Fibroblast of mammary gland (primary cell): ENCODE results near the gene ARHGAP42.

Source experiments
- DNase-seq: peaks from one replicate; pipeline ENCODE4 v3.0.0-alpha.2; 2010; ENCODE audit warnings: low read depth
- H3K4me3 ChIP-seq: 2 replicates; pipeline ENCODE4 v1.5.1; 2011; ENCODE audit warnings: low read depth, mild to moderate bottlenecking, low read length, moderate library complexity; ENCODE audit not compliant: control insufficient read depth
- CTCF ChIP-seq: conservative IDR thresholded peaks from 2 replicates; pipeline ENCODE4 v1.5.1; 2011; ENCODE audit warnings: low read depth, low read length, inconsistent platforms; ENCODE audit not compliant: control insufficient read depth, insufficient read depth

ARHGAP42 gene

DNA sequence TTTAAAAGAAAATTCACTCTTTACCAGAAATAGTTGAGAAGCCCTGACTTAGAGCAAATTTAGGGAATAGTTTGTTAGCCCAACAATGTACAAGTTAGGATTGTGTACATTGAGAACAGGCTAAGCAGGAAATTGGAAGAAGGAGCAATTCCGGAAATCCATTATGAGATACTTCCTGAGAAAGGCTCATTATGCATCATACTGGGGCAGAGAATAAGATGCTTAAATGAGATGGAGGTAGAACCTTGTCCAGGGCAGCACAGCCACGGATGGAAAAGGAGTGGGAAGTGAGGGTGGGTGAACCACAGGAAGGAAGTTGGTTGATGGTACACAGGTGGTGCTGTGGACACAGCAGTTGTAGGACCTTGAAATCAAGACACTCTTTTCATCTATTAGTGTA, 262.4 kb downstream of the ARHGAP42 start:
- no peak overlapping the region for H3K4me3 ChIP-seq
- DNase-seq: no peak
- no peak for TF ChIP-seq CTCF

DNA sequence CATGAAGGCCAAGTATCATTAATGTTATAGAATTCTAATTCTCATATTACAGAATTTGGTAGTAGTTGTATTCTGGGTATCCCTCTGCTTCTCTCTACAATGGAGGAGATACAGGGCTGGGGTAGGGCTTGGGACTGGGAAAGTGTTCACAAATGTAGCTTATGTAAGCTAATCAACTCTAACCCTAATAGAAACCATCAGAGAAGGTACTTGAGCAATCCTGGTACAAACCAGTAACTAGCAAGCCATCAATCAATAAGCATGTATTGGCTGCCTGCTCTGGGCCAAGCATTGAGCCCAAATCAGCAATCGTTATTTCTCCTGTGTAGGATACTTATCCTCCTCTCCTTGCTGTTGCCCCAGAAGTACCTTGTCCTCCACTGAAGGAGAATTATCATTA, 268.2 kb downstream of the ARHGAP42 start:
- TF ChIP-seq CTCF: no peak
- DNase-seq: no peak
- H3K4me3 ChIP-seq: no peak overlapping the region

DNA sequence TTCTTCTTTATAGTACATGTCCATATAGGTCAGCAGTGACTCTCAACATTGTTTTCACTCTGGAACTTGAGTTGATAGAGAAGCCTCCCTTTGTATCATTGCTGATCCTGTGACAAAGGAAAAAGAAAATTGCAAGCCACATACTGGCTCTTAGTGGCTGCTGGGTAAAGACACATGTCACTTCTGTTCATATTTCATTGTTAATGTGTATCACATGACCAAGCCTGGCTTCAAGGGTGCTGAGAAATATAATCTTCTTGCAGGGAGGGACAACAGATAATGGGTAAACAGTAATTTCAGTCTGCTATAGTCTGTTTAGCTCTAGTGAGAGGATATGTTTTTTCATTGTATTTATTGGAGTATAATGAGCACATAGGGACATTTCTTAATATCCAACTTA, 269.3 kb downstream of the ARHGAP42 start:
- DNase-seq: no peak
- TF ChIP-seq CTCF: no peak
- H3K4me3 ChIP-seq: no peak overlapping the region

GRCh38 chr11:100957499-100957898, 270.4 kb downstream of the ARHGAP42 start:
- H3K4me3 ChIP-seq: no peak overlapping the region
- no peak for TF ChIP-seq CTCF
- no peak for DNase-seq

GRCh38 chr11:100961633-100962032, 274.5 kb downstream of the ARHGAP42 start:
- DNase-seq: peak; percentile 11

GRCh38 chr11:100963375-100963774, 276.3 kb downstream of the ARHGAP42 start:
- no peak for DNase-seq
- no peak overlapping the region for H3K4me3 ChIP-seq
- no peak for TF ChIP-seq CTCF

More at GRCh38 chr11:100961633-100962032, 274.5 kb downstream of the ARHGAP42 start:
- TF ChIP-seq CTCF: no peak
- no peak overlapping the region for H3K4me3 ChIP-seq

DNA sequence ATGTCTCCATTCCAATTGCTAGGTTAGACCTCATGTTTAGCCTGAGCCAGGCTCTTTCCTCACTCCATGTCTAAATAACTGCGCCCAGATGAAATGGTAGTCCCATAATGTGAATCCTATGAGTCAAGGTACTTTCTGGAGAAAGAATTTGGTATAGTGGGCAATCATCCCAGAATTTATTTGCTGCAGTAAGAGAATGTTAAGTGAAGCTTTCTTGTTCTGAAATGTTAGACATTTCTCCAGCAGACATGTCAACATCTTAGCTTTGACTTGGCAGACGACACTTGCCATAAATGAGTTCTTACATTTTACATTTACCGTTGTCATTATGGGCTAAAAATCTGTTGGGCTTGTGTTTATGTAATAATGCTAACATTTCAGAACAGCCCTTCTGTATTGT, 277.3 kb downstream of the ARHGAP42 start:
- H3K4me3 ChIP-seq: no peak overlapping the region
- DNase-seq: peak; percentile 24
- no peak for TF ChIP-seq CTCF
